Measurements from ENCODE around the gene KLRC2.
A peak's percentile ranks its signal among the peaks of the same experiment; 100 is the strongest.
"Not testable (repeated sequence)": the region's sequence is repeated elsewhere in the genome, so short reads cannot be mapped to it uniquely, and the experiment has no call there.

Gene KLRC2

GRCh38 chr12:10395390-10395998 is 40.3 kb downstream of the KLRC2 start (continued):
- peak; percentile 39; the same call in 1 of the 2 replicates for TF ChIP-seq ZBTB11 (tag by site-specific recombination; conservative IDR thresholded peaks at IDR 0.05; ENCODE audit: low read depth)
- no peak for TF ChIP-seq ZNF777 (tag by site-specific recombination; IDR thresholded peaks at IDR 0.05; ENCODE audit: borderline replicate concordance)
- no peak for TF ChIP-seq ZNF776 (tag by site-specific recombination; IDR thresholded peaks at IDR 0.05; ENCODE audit: borderline replicate concordance)
- 0 out of 2 replicates have a peak, but pooled peaks have one; percentile 20 for TF ChIP-seq ZNF843 (tag by site-specific recombination; IDR thresholded peaks at IDR 0.05)
- 0 out of 2 replicates have a peak, but pooled peaks have one; percentile 41 for TF ChIP-seq ZBTB17 (tag by site-specific recombination; IDR thresholded peaks at IDR 0.05)
- 0 out of 2 replicates have a peak, but pooled peaks have one; percentile 42 for TF ChIP-seq ZBTB6 (tag by site-specific recombination; IDR thresholded peaks at IDR 0.05)

- TF ChIP-seq ZBTB17 (tag by site-specific recombination; IDR thresholded peaks at IDR 0.05) (0 out of 2 replicates have a peak, but pooled peaks have one; percentile 13), PRDM1 (tag by site-specific recombination; IDR thresholded peaks at IDR 0.05) (peak; percentile 75), ATF2 (tag by site-specific recombination; IDR thresholded peaks at IDR 0.05; ENCODE audit: low read depth) (peak; percentile 35; the same call in 1 of the 2 replicates), ZNF629 (tag by site-specific recombination; IDR thresholded peaks at IDR 0.05) (peak; percentile 84), WT1 (tag by site-specific recombination; IDR thresholded peaks at IDR 0.05) (peak; percentile 52), OSR2 (tag by site-specific recombination; IDR thresholded peaks at IDR 0.05) (0 out of 2 replicates have a peak, but pooled peaks have one; percentile 7), KLF17 (tag by site-specific recombination; IDR thresholded peaks at IDR 0.05) (peak; percentile 63; the same call in 1 of the 2 replicates), ZBTB21 (tag by site-specific recombination; IDR thresholded peaks at IDR 0.05) (peak; percentile 74; the same call in 1 of the 2 replicates), ZNF366 (tag by site-specific recombination; conservative IDR thresholded peaks at IDR 0.05) (peak; percentile 30; the same call in 1 of the 2 replicates), ZXDB (tag by site-specific recombination; IDR thresholded peaks at IDR 0.05) (peak; percentile 26; the same call in 1 of the 2 replicates)
- peaks cover 22% of the 10 kb centered on the region for H3K4me1 ChIP-seq (ENCODE audit: control insufficient read depth, insufficient read depth, low read length)
- POLR2A ChIA-PET, result interaction anchor here (1.3 kb wide), 1 partner anchor 10 kb away, joined by 3 read pairs; no protein-coding TSS in a partner anchor
- H3K27ac ChIP-seq (ENCODE audit: extremely low read depth, low read depth, low read length), result peak overlapping the region; percentile 53; the same call in 1 of the 2 replicates
- H3K36me3 ChIP-seq (ENCODE audit: control insufficient read depth in 2 of 2, insufficient read depth in 1 of 2, low read length in 2 of 2); H3K4me3 ChIP-seq (ENCODE audit: low read depth, low read length); H3K9me3 ChIP-seq (ENCODE audit: control insufficient read depth, insufficient read depth, low read depth, low read length): not testable (repeated sequence)
- CTCF ChIA-PET, result interaction anchor here (0.6 kb wide), 1 partner anchor 256 kb away, joined by 4 read pairs; no protein-coding TSS in a partner anchor
Observed at GRCh38 chr12:10394531-10395152, 41.2 kb downstream of the KLRC2 start.
